GM19025 (cell line): Measurements from ENCODE around the gene ZNF14.
"Not testable (repeated sequence)": the region's sequence is repeated elsewhere in the genome, so short reads cannot be mapped to it uniquely, and the experiment has no call there.

Source experiments
- ATAC-seq: cut with Tn5 transposase; IDR thresholded peaks from one replicate; pipeline ENCODE4 v1.9.1; 2021; ENCODE audit warnings: mild to moderate bottlenecking, low read depth, moderate library complexity; ENCODE audit not compliant: unreplicated experiment

ZNF14 gene

GRCh38 chr19:19732579-19733501 lies at the start of gene ZNF14:
Gene ZNF14, minus strand, starts transcription at chr19:19733112. Its CDS starts 154 bp downstream, at chr19:19732958.
- peak; percentile 100 for ATAC-seq

GRCh38 chr19:19781791-19782190 lies 48.9 kb upstream of the ZNF14 start:
- not testable (repeated sequence) for ATAC-seq

- ATAC-seq: no peak
Measured at GRCh38 chr19:19778666-19779065, 45.8 kb upstream of the ZNF14 start.

DNA sequence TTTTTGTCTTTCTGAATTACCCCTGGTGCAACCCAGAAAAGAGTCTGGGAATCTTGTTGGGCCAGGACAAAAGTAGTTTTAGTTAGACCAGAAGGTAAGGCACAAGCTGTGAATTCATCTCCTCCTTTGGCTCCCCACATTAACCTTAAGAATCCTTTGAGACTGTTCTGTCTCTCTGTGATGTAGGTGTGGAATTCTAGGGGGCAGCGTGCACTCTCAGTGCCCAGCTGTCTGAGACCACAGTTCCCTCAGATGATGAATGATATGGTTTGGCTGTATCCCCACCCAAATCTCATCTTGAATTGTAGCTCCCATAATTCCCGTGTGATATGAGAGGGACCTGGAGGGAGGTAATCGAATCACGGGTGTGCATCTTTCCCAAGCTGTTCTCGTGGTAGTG lies 44.8 kb upstream of the ZNF14 start:
- ATAC-seq: no peak

DNA sequence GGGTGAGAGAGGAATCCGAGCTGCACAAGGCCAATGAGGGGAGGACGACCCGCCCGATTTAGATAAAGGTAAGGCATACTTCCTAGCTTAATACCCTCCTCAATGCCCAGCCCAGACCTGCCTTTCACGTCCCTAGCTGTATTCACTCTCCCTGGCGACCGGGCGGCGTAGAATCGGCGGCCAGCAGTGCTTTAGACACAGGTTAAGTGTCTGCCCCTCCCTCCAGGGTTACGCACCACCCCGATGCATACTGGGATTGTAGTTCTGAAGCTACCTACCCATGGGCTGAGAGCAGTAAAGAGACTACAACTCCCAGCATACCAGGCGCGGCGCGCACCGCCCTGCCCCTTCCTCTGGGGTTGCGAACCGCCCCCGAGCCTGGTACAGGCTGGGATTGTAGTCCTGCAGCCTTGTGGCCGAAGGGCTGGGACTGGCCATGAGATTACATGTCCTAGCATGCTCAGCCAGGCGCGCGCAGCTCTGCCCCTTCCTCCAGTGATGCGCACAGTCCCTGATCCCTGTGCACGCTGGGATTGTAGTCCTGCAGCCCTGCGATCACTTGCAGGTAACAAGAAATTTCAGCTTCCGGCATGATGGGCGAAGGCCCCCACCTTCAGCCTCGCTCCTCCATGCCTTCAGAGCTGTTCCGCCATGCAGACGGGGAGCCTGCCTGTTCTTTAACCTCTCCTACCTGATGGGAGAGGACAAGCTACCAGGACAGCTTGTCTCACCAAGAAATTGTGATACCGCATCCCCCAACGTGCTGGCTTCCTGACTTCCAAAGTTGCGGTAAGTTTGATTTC lies 43.5 kb upstream of the ZNF14 start:
- ATAC-seq: peak; percentile 97

- ATAC-seq: no peak
Measured at GRCh38 chr19:19775891-19776205, 42.9 kb upstream of the ZNF14 start.

GRCh38 chr19:19774354-19775033 lies 41.6 kb upstream of the ZNF14 start:
- no peak for ATAC-seq

GRCh38 chr19:19771963-19772362 lies 39.1 kb upstream of the ZNF14 start:
- ATAC-seq: not testable (repeated sequence)

GRCh38 chr19:19769971-19770370 lies 37.1 kb upstream of the ZNF14 start:
- not testable (repeated sequence) for ATAC-seq

- ATAC-seq: no peak
Measured at GRCh38 chr19:19758164-19758563, 25.3 kb upstream of the ZNF14 start.

DNA sequence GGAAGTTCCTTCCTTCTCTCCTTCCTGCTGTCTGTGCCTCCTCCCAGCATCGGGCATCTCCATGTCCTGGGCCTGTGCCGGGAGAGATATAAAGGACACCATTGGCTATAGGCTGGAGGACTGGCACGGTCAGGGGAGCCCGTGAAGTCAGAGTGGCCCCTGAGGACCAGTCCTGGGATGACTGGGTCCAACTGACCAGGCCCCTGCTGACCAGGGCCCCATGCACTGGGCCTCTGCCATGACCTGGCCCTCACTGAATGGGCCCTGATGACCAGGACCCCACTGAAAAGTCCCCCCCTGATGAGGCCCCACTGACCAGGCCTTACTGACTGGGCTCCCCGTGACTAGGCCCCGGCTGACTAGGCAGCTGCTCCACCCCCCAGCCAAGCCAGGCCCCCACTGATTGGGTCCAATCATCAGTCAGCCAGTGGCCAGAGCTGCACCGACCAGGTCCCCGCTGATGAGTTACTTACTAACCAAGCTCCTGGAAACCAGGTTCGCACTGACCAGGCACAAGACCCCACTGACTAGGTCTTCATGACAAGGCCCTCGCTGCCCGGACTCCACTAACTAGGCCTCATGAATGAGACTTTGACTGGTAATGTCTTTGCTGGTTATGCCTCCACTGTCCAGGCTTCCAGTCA lies 20.0 kb upstream of the ZNF14 start:
- no peak for ATAC-seq

- no peak for ATAC-seq
Measured at GRCh38 chr19:19751846-19752245, 18.9 kb upstream of the ZNF14 start.

GRCh38 chr19:19750842-19751790 lies 18.2 kb upstream of the ZNF14 start:
- ATAC-seq: no peak

- ATAC-seq: no peak
Measured at GRCh38 chr19:19749908-19750841, 17.3 kb upstream of the ZNF14 start.

GRCh38 chr19:19749117-19749907 lies 16.4 kb upstream of the ZNF14 start:
- no peak for ATAC-seq

GRCh38 chr19:19748249-19748938 lies 15.5 kb upstream of the ZNF14 start:
- ATAC-seq: no peak
